ENCODE results near the gene RGMA.

The RGMA gene, protein sequence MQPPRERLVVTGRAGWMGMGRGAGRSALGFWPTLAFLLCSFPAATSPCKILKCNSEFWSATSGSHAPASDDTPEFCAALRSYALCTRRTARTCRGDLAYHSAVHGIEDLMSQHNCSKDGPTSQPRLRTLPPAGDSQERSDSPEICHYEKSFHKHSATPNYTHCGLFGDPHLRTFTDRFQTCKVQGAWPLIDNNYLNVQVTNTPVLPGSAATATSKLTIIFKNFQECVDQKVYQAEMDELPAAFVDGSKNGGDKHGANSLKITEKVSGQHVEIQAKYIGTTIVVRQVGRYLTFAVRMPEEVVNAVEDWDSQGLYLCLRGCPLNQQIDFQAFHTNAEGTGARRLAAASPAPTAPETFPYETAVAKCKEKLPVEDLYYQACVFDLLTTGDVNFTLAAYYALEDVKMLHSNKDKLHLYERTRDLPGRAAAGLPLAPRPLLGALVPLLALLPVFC

DNA sequence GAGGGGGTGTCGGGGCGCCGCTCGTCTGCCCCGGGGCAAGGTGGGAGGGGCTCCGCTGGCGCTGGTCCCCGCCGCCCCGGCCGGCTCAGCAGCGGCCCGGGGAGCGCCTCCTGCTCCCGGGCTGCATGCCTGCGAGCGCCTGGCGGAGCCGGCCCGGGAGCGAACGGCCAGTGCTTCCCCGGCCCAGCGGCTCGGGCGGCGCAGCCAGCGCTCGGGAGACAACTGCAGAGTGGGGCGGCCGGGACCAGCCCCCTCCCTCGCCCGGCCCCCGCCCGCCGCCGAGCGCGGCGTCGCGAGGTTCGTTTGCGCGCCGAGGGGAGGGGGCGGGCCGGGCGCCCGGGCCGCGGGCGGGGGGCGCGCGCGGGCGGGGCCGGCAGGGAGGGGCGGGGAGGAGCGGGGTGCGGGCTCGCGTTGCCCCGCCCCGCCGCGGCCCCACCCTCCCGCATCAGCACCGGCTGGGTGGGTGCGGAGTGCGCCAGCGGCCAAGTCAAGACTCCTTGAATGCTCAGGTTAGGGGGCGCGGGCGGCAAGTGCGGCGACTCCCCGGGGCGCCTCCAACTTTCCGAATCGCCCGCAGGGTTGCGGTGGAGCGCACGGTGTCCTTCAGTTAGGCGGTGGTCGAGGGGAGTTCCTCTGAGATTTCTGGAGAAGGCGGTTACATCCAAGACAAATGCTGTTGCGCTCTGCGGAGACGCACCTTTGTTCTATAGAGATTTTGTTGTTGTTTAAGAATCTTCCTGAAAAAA, at the start of gene RGMA:
Gene RGMA, minus strand, starts transcription at position 231 of the 746 bp plus-strand sequence. CDS start 279 bp downstream, outside the sequence.
- no peak for FAIRE-seq

GRCh38 chr15:93136606-93137005, 47.6 kb upstream of the RGMA start:
- no peak for FAIRE-seq

GRCh38 chr15:93135997-93136397, 47.0 kb upstream of the RGMA start:
- no peak for FAIRE-seq

DNA sequence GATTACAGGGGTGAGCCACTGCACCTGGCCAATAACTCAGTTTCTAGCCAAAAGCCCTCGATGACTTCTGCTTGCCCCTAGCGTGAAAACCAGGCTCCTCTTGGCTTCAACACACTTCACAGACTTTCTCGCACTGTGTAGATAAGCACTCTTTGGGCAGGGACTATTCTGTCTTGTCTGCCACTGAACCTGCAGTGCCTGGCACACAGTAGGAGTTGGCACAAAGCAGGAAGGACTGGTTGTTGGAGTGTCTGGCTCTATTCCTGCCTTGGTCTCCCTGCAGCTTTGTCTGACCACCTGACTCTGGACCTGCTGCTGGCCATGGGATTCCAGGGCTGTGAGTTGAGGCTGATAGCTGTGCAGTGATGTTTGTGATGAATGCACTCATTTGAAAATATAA, 46.4 kb upstream of the RGMA start:
- no peak for FAIRE-seq

- no peak for FAIRE-seq
Observed at GRCh38 chr15:93131485-93132095, 42.6 kb upstream of the RGMA start.

- FAIRE-seq = no peak
Observed at GRCh38 chr15:93129702-93130488, 40.9 kb upstream of the RGMA start.

DNA sequence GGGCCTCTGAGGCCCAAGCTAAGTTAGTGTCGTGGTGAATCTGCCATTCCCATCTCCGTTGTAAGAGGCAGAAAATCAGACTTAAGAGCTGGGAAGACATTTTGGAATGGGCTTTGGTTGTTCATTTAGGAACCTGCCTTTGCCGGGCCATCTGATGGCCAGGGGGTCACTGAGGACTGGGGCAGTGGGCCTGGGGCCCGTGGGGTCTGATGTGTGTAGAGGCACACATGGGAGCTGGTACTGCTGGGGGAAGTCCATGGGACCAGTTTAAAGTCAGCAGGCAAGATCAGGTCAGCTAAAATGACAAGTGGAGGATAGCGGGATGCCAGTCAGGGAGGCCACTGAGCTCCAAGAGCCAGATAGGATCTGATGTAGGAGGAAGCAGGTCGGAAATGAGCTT, 38.3 kb upstream of the RGMA start:
- no peak for FAIRE-seq

DNA sequence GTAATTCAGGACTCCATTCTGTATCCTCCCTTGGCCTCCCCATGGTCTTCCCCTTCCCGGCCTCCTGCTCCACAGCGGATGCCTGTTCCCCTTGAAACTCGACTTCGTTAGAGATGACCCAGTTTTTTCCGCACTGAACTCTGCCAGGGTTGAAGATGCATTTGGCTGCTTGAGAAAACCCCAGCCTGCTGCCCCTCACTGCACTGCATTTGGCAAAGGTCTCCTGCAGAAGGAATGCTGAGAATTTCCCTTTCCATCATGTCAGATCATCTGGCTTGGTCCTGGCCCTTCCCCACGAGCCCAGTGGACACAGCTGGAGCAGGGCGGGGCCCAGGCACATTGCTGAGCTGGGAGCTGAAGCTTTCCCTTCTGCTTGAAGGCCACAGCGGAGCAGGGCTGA, 37.6 kb upstream of the RGMA start:
- no peak for FAIRE-seq

GRCh38 chr15:93126148-93126547, 37.1 kb upstream of the RGMA start:
- no peak for FAIRE-seq

DNA sequence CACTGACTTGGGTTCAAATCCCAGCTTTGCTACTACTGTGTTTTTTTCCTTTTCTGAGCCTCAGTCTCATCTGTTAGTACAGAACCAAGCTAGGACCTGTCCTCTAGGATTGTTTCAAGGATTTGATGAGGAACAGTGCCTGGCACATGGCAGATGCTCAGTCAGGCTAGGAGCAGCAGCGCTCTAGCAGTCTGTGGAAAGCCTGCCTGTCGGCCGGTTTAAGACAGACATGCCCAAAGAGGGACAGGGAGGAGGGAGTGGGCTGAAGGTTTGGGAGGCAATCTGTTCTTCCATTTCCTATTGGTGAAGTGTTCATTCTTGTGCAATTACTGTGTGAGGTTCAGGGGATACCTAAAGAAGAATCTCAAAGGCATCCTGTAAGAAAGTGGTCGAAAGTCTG, 35.1 kb upstream of the RGMA start:
- FAIRE-seq = no peak

GRCh38 chr15:93121973-93122910, 33.2 kb upstream of the RGMA start:
- FAIRE-seq = no peak

DNA sequence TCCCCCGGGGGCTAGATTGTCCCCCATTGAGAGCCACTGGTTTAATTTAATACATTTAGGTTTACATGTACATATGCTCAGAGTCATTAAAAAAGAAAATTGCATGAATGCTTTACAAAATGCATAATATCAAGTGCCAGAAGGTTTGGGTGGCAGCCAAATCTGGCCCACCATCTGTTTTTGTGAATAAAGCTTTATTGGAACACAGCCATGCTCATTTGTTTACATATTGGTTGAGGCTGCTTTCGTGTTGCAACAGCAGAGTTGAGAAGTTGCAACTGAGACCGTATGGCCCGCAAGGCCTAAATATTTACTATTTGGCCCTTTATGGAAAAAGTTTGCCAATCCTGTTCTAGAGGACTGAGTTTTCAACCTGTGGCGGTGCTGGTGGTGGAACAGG, 32.1 kb upstream of the RGMA start:
- FAIRE-seq = no peak

DNA sequence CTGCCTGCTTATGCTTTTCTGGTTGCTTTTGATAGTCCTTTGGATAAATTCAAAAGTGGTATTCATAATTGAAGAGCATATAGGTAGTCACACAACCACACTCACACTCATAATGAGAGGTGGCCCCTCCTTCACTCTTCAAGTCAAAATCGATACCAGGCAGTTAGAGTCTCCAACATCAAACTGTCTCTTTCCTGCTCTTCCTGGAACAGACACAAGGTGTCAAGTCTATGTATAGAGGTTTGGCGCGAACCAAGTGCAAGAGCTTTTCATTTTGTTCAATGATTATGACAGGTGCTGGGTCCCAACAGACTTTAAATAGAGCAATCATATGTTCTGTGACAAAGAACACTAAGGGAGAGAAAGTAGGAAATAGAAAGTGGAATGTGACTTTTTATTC, 29.9 kb upstream of the RGMA start:
- no peak for FAIRE-seq

GRCh38 chr15:93111451-93111850, 22.4 kb upstream of the RGMA start:
- no peak for FAIRE-seq

GRCh38 chr15:93110502-93111040, 21.6 kb upstream of the RGMA start:
- FAIRE-seq = no peak

- FAIRE-seq = no peak
Observed at GRCh38 chr15:93109336-93110102, 20.5 kb upstream of the RGMA start.

DNA sequence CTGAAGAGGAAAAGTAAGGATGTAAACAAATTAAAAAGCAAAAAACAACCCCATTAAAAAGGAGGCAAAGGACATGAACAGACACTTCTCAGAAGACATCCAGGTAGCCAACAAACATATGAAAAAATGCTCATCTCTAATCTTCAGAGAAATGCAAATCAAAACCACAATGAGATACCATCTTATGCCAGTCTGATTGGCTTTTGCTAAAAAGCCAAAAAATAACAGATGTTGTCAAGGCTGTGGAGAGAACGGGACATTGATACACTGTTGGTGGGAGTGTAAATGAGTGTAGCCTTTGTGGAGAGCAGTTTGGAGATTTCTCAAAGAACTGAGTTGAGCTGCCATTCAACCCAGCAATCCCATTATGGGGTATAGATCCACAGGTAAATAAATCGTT, 18.6 kb upstream of the RGMA start:
- FAIRE-seq = no peak

GRCh38 chr15:93105485-93105884, 16.5 kb upstream of the RGMA start:
- FAIRE-seq = no peak

DNA sequence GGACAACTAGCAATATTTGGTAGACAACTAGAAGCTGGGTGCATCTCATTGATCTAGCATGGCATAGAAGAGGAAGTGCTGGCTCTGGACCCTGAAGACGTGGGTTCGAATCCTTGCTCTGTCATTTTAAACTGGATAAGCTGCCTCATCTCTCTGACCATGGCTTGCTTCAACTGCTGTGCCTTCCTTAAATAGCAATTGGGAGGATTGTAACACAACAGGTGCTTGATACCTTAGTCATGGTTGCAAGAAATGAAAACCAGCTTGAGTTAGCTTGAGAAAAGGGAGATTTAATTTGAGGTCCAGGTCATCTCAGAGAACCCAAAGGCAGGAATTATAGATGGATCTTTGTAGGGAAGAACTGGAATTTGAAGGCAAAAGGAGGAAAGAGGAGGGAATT, 14.8 kb upstream of the RGMA start:
- FAIRE-seq = no peak

- no peak for FAIRE-seq
Observed at GRCh38 chr15:93102211-93102610, 13.2 kb upstream of the RGMA start.

GRCh38 chr15:93093765-93094164, 4.8 kb upstream of the RGMA start:
- no peak for FAIRE-seq
